GM23338 (cell line): Measurements from ENCODE around the gene RAB42. TPM values are rescaled to one million over a fixed set of nuclear protein-coding genes. Genes with fewer than 3 reads are reported as not detected.
"Not testable (repeated sequence)": the region's sequence is repeated elsewhere in the genome, so short reads cannot be mapped to it uniquely, and the experiment has no call there.

Experiments
- ATAC-seq: fragments of 200-7000 bp; cut with Tn5 transposase; 3 replicates; pipeline ENCODE4 v1.9.1; 2020
- DNase-seq: peaks from one replicate; pipeline ENCODE4 v3.0.0-alpha.2; 2015; ENCODE audit warnings: low spot score
- H2AFZ ChIP-seq: fragments of 200-600 bp; sonication (generic); 2 replicates; pipeline ENCODE4 v1.8.0; 2016; ENCODE audit warnings: antibody characterized with exemption, mild to moderate bottlenecking, moderate library complexity
- H3F3A ChIP-seq: fragments of 200-600 bp; sonication (generic); replicated peaks from 2 replicates; pipeline ENCODE4 v1.8.0; 2017; ENCODE audit warnings: antibody characterized with exemption, mixed run types, low read depth
- H3K27ac ChIP-seq: fragments of 200-600 bp; sonication (generic); 2 replicates; pipeline ENCODE4 v1.6.1; 2016; ENCODE audit warnings: low read depth
- H3K27me3 ChIP-seq: fragments of 200-600 bp; sonication (generic); 2 replicates; pipeline ENCODE4 v1.8.0; 2016; ENCODE audit warnings: mild to moderate bottlenecking, mixed run types, moderate library complexity; ENCODE audit not compliant: insufficient read depth
- H3K36me3 ChIP-seq: fragments of 200-600 bp; sonication (generic); 2 replicates; pipeline ENCODE4 v1.8.0; 2016; ENCODE audit warnings: mild to moderate bottlenecking; ENCODE audit not compliant: insufficient read depth
- H3K4me1 ChIP-seq: fragments of 200-600 bp; sonication (generic); 2 replicates; pipeline ENCODE4 v1.8.0; 2016; ENCODE audit warnings: mild to moderate bottlenecking, moderate library complexity; ENCODE audit not compliant: insufficient read depth
- H3K4me2 ChIP-seq: fragments of 200-600 bp; sonication (generic); 2 replicates; pipeline ENCODE4 v1.7.1; 2017; ENCODE audit warnings: mixed run types
- H3K4me3 ChIP-seq: fragments of 200-600 bp; sonication (generic); 2 replicates; pipeline ENCODE4 v1.6.1; 2016; ENCODE audit warnings: mixed run types
- H3K79me2 ChIP-seq: fragments of 200-600 bp; sonication (generic); replicated peaks from 2 replicates; pipeline ENCODE4 v1.8.0; 2017; ENCODE audit warnings: mild to moderate bottlenecking; ENCODE audit not compliant: insufficient read depth
- H3K9me2 ChIP-seq: fragments of 200-600 bp; sonication (generic); 2 replicates; pipeline ENCODE4 v1.8.0; 2017; ENCODE audit not compliant: insufficient read depth
- H4K20me1 ChIP-seq: fragments of 200-600 bp; sonication (generic); replicated peaks from 2 replicates; pipeline ENCODE4 v1.8.0; 2017; ENCODE audit warnings: mild to moderate bottlenecking; ENCODE audit not compliant: insufficient read depth
- H3K27ac Mint-ChIP-seq: 2 replicates; pipeline ENCODE4 v1.8.0; 2020; ENCODE audit warnings: inconsistent platforms, mild to moderate bottlenecking, moderate library complexity, mixed read lengths
- H3K27me3 Mint-ChIP-seq: 3 replicates; pipeline ENCODE4 v1.8.0; 2022; ENCODE audit warnings: low read depth, mild to moderate bottlenecking, moderate library complexity, mixed read lengths, inconsistent platforms; ENCODE audit not compliant: insufficient read depth, poor library complexity
- H3K36me3 Mint-ChIP-seq: 3 replicates; pipeline ENCODE4 v1.8.0; 2021; ENCODE audit warnings: low read depth, mild to moderate bottlenecking, inconsistent platforms, moderate library complexity, mixed read lengths
- H3K4me1 Mint-ChIP-seq: 3 replicates; pipeline ENCODE4 v1.8.0; 2020; ENCODE audit warnings: mild to moderate bottlenecking, inconsistent platforms, mixed read lengths
- H3K4me3 Mint-ChIP-seq: 3 replicates; pipeline ENCODE4 v1.8.0; 2021; ENCODE audit warnings: moderate library complexity, mild to moderate bottlenecking, inconsistent platforms, mixed read lengths
- H3K9me3 Mint-ChIP-seq: 3 replicates; pipeline ENCODE4 v1.8.0; 2020; ENCODE audit warnings: moderate library complexity, mild to moderate bottlenecking, inconsistent platforms, mixed read lengths
- EZH2phosphoT487 ChIP-seq: fragments of 200-600 bp; sonication (generic); IDR thresholded peaks from one replicate; pipeline ENCODE4 v1.8.1; 2018; ENCODE audit warnings: antibody characterized with exemption; ENCODE audit not compliant: unreplicated experiment
- JUNB ChIP-seq: IDR thresholded peaks from one replicate; pipeline ENCODE4 v1.6.1; 2016; ENCODE audit warnings: antibody characterized with exemption; ENCODE audit not compliant: unreplicated experiment
- NANOG ChIP-seq: IDR thresholded peaks from 2 replicates; pipeline ENCODE4 v1.6.1; 2016; ENCODE audit warnings: antibody characterized with exemption, borderline replicate concordance
- STAT1 ChIP-seq: IDR thresholded peaks from one replicate; pipeline ENCODE4 v1.6.1; 2016; ENCODE audit warnings: antibody characterized with exemption; ENCODE audit not compliant: unreplicated experiment
- ZNF114 ChIP-seq: fragments of 250-450 bp; sonication (Bioruptor Pico); IDR thresholded peaks from 2 replicates; pipeline ENCODE4 v1.5.0; 2020; ENCODE audit warnings: mild to moderate bottlenecking, moderate library complexity
- ZNF331 ChIP-seq: fragments of 250-450 bp; sonication (Bioruptor Pico); IDR thresholded peaks from 2 replicates; pipeline ENCODE4 v1.5.0; 2020; ENCODE audit warnings: low read depth, mild to moderate bottlenecking, moderate library complexity
- polyA plus RNA-seq: library from polyadenylated mRNA; unstranded; fragments of >200 nt; fragmentation: Nextera tagmentation; extraction: Ambion mirVana; gene quantifications from 2 replicates; pipeline ENCODE4 v1.2.1, GENCODE V29; 2016
- total RNA-seq: library from RNA; depleted of rRNA; stranded (reverse); fragments of >200 nt; shearing (Covaris generic); gene quantifications from 2 replicates; pipeline ENCODE4 v1.2.3, GENCODE V29; 2014
- TF ChIP-seq, protein P1 (sequence below): IDR thresholded peaks from 2 replicates; pipeline ENCODE4 v1.6.1; 2016; ENCODE audit warnings: antibody characterized with exemption
- TF ChIP-seq, protein P2 (sequence below): IDR thresholded peaks from one replicate; pipeline ENCODE4 v1.6.1; 2018; ENCODE audit warnings: antibody characterized with exemption; ENCODE audit not compliant: unreplicated experiment
- TF ChIP-seq, protein P3 (sequence below): fragments of 250-450 bp; sonication (Bioruptor Pico); IDR thresholded peaks from 2 replicates; pipeline ENCODE4 v1.5.0; 2020; ENCODE audit warnings: mild to moderate bottlenecking, moderate library complexity

RAB42 gene
- total and polyA plus RNA-seq, 2 experiments from 2014 or later: 13.0 to 17.7 TPM

DNA sequence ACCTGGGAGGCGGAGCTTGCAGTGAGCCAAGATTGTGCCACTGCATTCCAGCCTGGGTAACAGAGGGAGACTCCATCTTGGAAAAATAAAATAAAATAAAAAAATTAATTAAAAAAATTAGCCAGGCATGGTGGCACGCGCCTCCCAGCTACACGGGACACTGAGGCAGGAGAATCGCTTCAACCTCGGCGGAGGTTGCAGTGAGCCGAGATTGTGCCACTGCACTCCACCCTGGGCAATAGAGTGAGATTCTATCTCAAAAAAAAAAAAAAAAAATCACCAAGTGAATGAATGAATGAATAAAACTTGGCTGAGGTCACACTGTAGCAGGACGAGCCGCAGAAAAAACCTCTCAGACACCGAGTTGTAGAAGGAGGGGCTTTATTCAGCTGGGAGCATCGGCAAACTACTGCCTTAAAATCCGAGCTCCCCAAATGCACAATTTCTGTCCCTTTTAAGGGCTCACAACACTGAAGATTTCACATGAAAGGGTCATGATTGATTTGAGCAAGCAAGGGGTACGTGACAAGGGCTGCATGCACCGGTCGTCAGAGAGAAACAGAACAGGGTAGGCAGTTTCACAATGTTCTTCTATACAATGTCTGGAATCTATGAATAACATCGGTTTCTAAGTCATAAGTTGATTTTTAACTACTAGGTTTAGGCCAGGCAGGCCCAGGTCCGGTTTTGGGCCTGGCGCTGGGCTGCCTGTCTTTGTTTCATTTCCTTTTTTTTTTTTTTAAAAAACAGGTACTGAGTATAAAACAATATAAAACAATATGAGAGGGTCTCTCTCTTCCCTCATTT lies 5.3 kb upstream of the RAB42 start:
- H3F3A ChIP-seq, H4K20me1 ChIP-seq, H3K27ac ChIP-seq, H3K4me1 ChIP-seq, H3K9me3 Mint-ChIP-seq, H3K79me2 ChIP-seq, ATAC-seq, H3K27ac Mint-ChIP-seq, H3K9me2 ChIP-seq, H3K36me3 Mint-ChIP-seq, H3K4me3 ChIP-seq, H3K27me3 ChIP-seq, H2AFZ ChIP-seq, H3K36me3 ChIP-seq, H3K4me3 Mint-ChIP-seq, DNase-seq, H3K4me2 ChIP-seq: not testable (repeated sequence)
- H3K27me3 Mint-ChIP-seq: peaks cover 12% of the 10 kb centered on the region
- H3K4me1 Mint-ChIP-seq: peaks cover 11% of the 10 kb centered on the region

DNA sequence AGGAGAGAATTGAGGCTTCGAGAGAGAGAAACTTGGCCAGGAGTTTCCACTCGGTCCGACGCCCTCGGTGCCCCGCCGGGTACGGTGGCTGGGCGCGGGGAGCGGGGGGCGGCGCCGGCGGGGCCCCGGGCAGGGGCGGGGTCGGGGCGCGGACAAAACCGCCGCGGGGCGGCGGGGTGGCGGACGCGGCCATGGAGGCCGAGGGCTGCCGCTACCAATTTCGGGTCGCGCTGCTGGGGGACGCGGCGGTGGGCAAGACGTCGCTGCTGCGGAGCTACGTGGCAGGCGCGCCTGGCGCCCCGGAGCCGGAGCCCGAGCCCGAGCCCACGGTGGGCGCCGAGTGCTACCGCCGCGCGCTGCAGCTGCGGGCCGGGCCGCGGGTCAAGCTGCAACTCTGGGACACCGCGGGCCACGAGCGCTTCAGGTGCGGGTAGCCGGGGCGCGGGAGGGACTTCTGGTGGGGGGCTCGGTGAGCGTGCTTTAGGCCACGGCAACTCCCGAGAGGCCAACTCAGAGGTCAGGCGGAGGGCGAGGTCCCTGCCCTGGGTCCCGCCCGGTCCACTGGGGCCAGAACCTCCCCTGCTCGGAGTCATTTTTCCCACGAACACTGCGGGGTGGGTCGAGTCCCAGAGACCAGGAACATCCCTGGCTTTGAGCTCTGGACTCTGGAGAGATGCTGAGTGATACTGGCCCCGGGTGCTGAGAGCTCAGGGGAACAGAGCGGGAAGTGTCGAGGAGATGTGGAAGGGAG lies 431 bp downstream of the RAB42 start:
- Histone ChIP-seq H3K9me2 (no peaks in the 10 kb centered on the region), H3K79me2 (no peaks in the 10 kb centered on the region), H3F3A (peaks cover 18% of the 10 kb centered on the region), H3K27ac (no peak overlapping the region), H3K36me3 (no peaks in the 10 kb centered on the region), H3K4me3 (peak overlapping the region; percentile 82), H3K27me3 (0 out of 2 replicates have a peak, but pooled peaks cover 14% of the 10 kb centered on the region), H4K20me1 (no peaks in the 10 kb centered on the region), H3K4me1 (peaks cover 23% of the 10 kb centered on the region), H2AFZ (peak overlapping the region; percentile 97), H3K4me2 (peak overlapping the region; percentile 93)
- ATAC-seq (peak; percentile 69), DNase-seq (peak; percentile 42)
- Mint-ChIP-seq H3K4me1 (peaks cover 26% of the 10 kb centered on the region), H3K4me3 (peak overlapping the region; percentile 84), H3K9me3 (peaks cover 3% of the 10 kb centered on the region; the same call in 1 of the 3 replicates), H3K27me3 (peaks cover 8% of the 10 kb centered on the region), H3K27ac (no peak overlapping the region), H3K36me3 (peaks cover 3% of the 10 kb centered on the region; the same call in 2 of the 3 replicates)
- TF ChIP-seq STAT1 (no peak), EZH2phosphoT487 (no peak), NANOG (no peak), JUNB (no peak), ZNF114 (no peak), ZNF331 (CRISPR knock-in tag) (no peak)
- TF ChIP-seq, protein P1, sequence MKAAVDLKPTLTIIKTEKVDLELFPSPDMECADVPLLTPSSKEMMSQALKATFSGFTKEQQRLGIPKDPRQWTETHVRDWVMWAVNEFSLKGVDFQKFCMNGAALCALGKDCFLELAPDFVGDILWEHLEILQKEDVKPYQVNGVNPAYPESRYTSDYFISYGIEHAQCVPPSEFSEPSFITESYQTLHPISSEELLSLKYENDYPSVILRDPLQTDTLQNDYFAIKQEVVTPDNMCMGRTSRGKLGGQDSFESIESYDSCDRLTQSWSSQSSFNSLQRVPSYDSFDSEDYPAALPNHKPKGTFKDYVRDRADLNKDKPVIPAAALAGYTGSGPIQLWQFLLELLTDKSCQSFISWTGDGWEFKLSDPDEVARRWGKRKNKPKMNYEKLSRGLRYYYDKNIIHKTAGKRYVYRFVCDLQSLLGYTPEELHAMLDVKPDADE: no peak
- TF ChIP-seq, protein P2, sequence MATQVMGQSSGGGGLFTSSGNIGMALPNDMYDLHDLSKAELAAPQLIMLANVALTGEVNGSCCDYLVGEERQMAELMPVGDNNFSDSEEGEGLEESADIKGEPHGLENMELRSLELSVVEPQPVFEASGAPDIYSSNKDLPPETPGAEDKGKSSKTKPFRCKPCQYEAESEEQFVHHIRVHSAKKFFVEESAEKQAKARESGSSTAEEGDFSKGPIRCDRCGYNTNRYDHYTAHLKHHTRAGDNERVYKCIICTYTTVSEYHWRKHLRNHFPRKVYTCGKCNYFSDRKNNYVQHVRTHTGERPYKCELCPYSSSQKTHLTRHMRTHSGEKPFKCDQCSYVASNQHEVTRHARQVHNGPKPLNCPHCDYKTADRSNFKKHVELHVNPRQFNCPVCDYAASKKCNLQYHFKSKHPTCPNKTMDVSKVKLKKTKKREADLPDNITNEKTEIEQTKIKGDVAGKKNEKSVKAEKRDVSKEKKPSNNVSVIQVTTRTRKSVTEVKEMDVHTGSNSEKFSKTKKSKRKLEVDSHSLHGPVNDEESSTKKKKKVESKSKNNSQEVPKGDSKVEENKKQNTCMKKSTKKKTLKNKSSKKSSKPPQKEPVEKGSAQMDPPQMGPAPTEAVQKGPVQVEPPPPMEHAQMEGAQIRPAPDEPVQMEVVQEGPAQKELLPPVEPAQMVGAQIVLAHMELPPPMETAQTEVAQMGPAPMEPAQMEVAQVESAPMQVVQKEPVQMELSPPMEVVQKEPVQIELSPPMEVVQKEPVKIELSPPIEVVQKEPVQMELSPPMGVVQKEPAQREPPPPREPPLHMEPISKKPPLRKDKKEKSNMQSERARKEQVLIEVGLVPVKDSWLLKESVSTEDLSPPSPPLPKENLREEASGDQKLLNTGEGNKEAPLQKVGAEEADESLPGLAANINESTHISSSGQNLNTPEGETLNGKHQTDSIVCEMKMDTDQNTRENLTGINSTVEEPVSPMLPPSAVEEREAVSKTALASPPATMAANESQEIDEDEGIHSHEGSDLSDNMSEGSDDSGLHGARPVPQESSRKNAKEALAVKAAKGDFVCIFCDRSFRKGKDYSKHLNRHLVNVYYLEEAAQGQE: no peak
- TF ChIP-seq, protein P3, sequence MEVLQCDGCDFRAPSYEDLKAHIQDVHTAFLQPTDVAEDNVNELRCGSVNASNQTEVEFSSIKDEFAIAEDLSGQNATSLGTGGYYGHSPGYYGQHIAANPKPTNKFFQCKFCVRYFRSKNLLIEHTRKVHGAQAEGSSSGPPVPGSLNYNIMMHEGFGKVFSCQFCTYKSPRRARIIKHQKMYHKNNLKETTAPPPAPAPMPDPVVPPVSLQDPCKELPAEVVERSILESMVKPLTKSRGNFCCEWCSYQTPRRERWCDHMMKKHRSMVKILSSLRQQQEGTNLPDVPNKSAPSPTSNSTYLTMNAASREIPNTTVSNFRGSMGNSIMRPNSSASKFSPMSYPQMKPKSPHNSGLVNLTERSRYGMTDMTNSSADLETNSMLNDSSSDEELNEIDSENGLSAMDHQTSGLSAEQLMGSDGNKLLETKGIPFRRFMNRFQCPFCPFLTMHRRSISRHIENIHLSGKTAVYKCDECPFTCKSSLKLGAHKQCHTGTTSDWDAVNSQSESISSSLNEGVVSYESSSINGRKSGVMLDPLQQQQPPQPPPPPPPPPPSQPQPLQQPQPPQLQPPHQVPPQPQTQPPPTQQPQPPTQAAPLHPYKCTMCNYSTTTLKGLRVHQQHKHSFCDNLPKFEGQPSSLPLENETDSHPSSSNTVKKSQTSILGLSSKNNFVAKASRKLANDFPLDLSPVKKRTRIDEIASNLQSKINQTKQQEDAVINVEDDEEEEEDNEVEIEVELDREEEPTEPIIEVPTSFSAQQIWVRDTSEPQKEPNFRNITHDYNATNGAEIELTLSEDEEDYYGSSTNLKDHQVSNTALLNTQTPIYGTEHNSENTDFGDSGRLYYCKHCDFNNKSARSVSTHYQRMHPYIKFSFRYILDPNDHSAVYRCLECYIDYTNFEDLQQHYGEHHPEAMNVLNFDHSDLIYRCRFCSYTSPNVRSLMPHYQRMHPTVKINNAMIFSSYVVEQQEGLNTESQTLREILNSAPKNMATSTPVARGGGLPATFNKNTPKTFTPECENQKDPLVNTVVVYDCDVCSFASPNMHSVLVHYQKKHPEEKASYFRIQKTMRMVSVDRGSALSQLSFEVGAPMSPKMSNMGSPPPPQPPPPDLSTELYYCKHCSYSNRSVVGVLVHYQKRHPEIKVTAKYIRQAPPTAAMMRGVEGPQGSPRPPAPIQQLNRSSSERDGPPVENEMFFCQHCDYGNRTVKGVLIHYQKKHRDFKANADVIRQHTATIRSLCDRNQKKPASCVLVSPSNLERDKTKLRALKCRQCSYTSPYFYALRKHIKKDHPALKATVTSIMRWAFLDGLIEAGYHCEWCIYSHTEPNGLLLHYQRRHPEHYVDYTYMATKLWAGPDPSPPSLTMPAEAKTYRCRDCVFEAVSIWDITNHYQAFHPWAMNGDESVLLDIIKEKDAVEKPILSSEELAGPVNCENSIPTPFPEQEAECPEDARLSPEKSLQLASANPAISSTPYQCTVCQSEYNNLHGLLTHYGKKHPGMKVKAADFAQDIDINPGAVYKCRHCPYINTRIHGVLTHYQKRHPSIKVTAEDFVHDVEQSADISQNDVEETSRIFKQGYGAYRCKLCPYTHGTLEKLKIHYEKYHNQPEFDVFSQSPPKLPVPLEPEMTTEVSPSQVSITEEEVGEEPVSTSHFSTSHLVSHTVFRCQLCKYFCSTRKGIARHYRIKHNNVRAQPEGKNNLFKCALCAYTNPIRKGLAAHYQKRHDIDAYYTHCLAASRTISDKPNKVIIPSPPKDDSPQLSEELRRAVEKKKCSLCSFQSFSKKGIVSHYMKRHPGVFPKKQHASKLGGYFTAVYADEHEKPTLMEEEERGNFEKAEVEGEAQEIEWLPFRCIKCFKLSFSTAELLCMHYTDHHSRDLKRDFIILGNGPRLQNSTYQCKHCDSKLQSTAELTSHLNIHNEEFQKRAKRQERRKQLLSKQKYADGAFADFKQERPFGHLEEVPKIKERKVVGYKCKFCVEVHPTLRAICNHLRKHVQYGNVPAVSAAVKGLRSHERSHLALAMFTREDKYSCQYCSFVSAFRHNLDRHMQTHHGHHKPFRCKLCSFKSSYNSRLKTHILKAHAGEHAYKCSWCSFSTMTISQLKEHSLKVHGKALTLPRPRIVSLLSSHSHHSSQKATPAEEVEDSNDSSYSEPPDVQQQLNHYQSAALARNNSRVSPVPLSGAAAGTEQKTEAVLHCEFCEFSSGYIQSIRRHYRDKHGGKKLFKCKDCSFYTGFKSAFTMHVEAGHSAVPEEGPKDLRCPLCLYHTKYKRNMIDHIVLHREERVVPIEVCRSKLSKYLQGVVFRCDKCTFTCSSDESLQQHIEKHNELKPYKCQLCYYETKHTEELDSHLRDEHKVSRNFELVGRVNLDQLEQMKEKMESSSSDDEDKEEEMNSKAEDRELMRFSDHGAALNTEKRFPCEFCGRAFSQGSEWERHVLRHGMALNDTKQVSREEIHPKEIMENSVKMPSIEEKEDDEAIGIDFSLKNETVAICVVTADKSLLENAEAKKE (CRISPR knock-in tag): no peak
